Mucosa of rectum (tissue), 2 donors: ENCODE results near the gene F11.
"Not testable (repeated sequence)": the region's sequence is repeated elsewhere in the genome, so short reads cannot be mapped to it uniquely, and the experiment has no call there.

ENCODE experiments used
- H3K27ac ChIP-seq, 2 donors: one replicate each; pipeline ENCODE4 v1.7.0; 2013; ENCODE audit warnings: inconsistent platforms in 2 of 2, low read depth in 2 of 2, low read length in 2 of 2
- H3K27me3 ChIP-seq, 2 donors: one replicate each; pipeline ENCODE4 v1.7.0; 2013; ENCODE audit warnings: low read length in 2 of 2; ENCODE audit not compliant: control insufficient read depth in 2 of 2, insufficient read depth in 2 of 2
- H3K36me3 ChIP-seq, 2 donors: one replicate each; pipeline ENCODE4 v1.7.0; 2013; ENCODE audit warnings: low read length in 2 of 2; ENCODE audit not compliant: control insufficient read depth in 2 of 2, insufficient read depth in 2 of 2
- H3K4me1 ChIP-seq, 2 donors: one replicate each; pipeline ENCODE4 v1.7.0; 2013; ENCODE audit warnings: low read length in 2 of 2, mild to moderate bottlenecking in 1 of 2; ENCODE audit not compliant: control insufficient read depth in 2 of 2, insufficient read depth in 2 of 2
- H3K4me3 ChIP-seq, 2 donors: one replicate each; pipeline ENCODE4 v1.7.0; 2013; ENCODE audit warnings: low read length in 2 of 2
- H3K9ac ChIP-seq, 2 donors: one replicate each; pipeline ENCODE4 v1.7.0; 2013; ENCODE audit warnings: low read length in 2 of 2, low read depth in 1 of 2, mild to moderate bottlenecking in 1 of 2
- H3K9me3 ChIP-seq, 2 donors: one replicate each; pipeline ENCODE4 v1.7.0; 2013; ENCODE audit warnings: low read length in 2 of 2; ENCODE audit not compliant: control insufficient read depth in 2 of 2
- donor health status: healthy.
- donor health status: Normal muscosa, but diverticular disease.

The F11 gene

GRCh38 chr4:186271081-186271678 is 5.2 kb downstream of the F11 start:
- H3K27me3 ChIP-seq = no peaks in the 10 kb centered on the region
- no peaks in the 10 kb centered on the region for H3K36me3 ChIP-seq
- H3K27ac ChIP-seq = no peak overlapping the region
- H3K9me3 ChIP-seq = no peaks in the 10 kb centered on the region
- peaks cover 2 to 7% of the 10 kb centered on the region in 2 donors for H3K4me1 ChIP-seq
- no peak overlapping the region for H3K9ac ChIP-seq
- no peak overlapping the region for H3K4me3 ChIP-seq

GRCh38 chr4:186272699-186273391 is 6.9 kb downstream of the F11 start:
- Histone ChIP-seq H3K27ac (no peak overlapping the region), H3K27me3 (no peaks in the 10 kb centered on the region), H3K4me1 (peaks cover 0 to 3% of the 10 kb centered on the region in 2 donors), H3K9ac (no peak overlapping the region), H3K4me3 (no peak overlapping the region), H3K9me3 (no peaks in the 10 kb centered on the region), H3K36me3 (no peaks in the 10 kb centered on the region)

GRCh38 chr4:186273392-186273789 is 7.4 kb downstream of the F11 start:
- not testable (repeated sequence) for H3K9me3 ChIP-seq, H3K4me1 ChIP-seq, H3K27me3 ChIP-seq, H3K27ac ChIP-seq, H3K36me3 ChIP-seq, H3K4me3 ChIP-seq, H3K9ac ChIP-seq

- Histone ChIP-seq H3K4me3 (no peak overlapping the region), H3K9me3 (no peaks in the 10 kb centered on the region), H3K4me1 (no peaks in the 10 kb centered on the region), H3K27me3 (no peaks in the 10 kb centered on the region), H3K9ac (no peak overlapping the region), H3K36me3 (no peaks in the 10 kb centered on the region), H3K27ac (no peak overlapping the region)
These were observed 17.3 kb downstream of the F11 start for GRCh38 chr4:186283311-186283710.

- Histone ChIP-seq H3K27me3 (no peaks in the 10 kb centered on the region), H3K9me3 (no peaks in the 10 kb centered on the region), H3K9ac (no peak overlapping the region), H3K4me1 (no peaks in the 10 kb centered on the region), H3K36me3 (no peaks in the 10 kb centered on the region), H3K27ac (no peak overlapping the region), H3K4me3 (no peak overlapping the region)
These were observed 19.2 kb downstream of the F11 start for GRCh38 chr4:186285147-186285546.

- no peaks in the 10 kb centered on the region for H3K27me3 ChIP-seq
- H3K27ac ChIP-seq = no peak overlapping the region
- H3K4me3 ChIP-seq = no peak overlapping the region
- H3K9me3 ChIP-seq = no peaks in the 10 kb centered on the region
- no peak overlapping the region for H3K9ac ChIP-seq
- no peaks in the 10 kb centered on the region for H3K36me3 ChIP-seq
- H3K4me1 ChIP-seq = no peaks in the 10 kb centered on the region
These were observed 20.6 kb downstream of the F11 start for GRCh38 chr4:186286581-186286980.

- no peak overlapping the region for H3K27ac ChIP-seq
- H3K36me3 ChIP-seq = no peaks in the 10 kb centered on the region
- H3K27me3 ChIP-seq = no peaks in the 10 kb centered on the region
- H3K9me3 ChIP-seq = no peaks in the 10 kb centered on the region
- H3K4me1 ChIP-seq = no peaks in the 10 kb centered on the region
- H3K4me3 ChIP-seq = no peak overlapping the region
- H3K9ac ChIP-seq = no peak overlapping the region
These were observed 25.4 kb downstream of the F11 start for GRCh38 chr4:186291256-186291890.

GRCh38 chr4:186294160-186294559 is 28.2 kb downstream of the F11 start:
- Histone ChIP-seq H3K27me3 (no peaks in the 10 kb centered on the region), H3K9ac (no peak overlapping the region), H3K27ac (no peak overlapping the region), H3K36me3 (no peaks in the 10 kb centered on the region), H3K9me3 (no peaks in the 10 kb centered on the region), H3K4me3 (no peak overlapping the region), H3K4me1 (peaks cover 0 to 3% of the 10 kb centered on the region in 2 donors)

GRCh38 chr4:186296481-186296880 is 30.5 kb downstream of the F11 start:
- no peak overlapping the region for H3K4me3 ChIP-seq
- no peak overlapping the region for H3K9ac ChIP-seq
- no peak overlapping the region for H3K27ac ChIP-seq
- no peaks in the 10 kb centered on the region for H3K27me3 ChIP-seq
- H3K4me1 ChIP-seq = peaks cover 0 to 11% of the 10 kb centered on the region in 2 donors
- H3K36me3 ChIP-seq = no peaks in the 10 kb centered on the region
- no peaks in the 10 kb centered on the region for H3K9me3 ChIP-seq

GRCh38 chr4:186297013-186297645 is 31.1 kb downstream of the F11 start:
- Histone ChIP-seq H3K9ac (no peak overlapping the region), H3K27ac (no peak overlapping the region), H3K9me3 (no peaks in the 10 kb centered on the region), H3K4me3 (no peak overlapping the region), H3K36me3 (no peaks in the 10 kb centered on the region), H3K4me1 (peaks cover 0 to 11% of the 10 kb centered on the region in 2 donors), H3K27me3 (no peaks in the 10 kb centered on the region)
